NCI-H2196 treated with DMSO at 0.1 percent for 48 hours (cell line): ENCODE results near the gene PIAS3.

Source experiments
- DNase-seq: peaks from one replicate; lab custom pipeline; 2025; ENCODE audit not compliant: unreplicated experiment; lab: John Stamatoyannopoulos, UW

The PIAS3 gene

DNA sequence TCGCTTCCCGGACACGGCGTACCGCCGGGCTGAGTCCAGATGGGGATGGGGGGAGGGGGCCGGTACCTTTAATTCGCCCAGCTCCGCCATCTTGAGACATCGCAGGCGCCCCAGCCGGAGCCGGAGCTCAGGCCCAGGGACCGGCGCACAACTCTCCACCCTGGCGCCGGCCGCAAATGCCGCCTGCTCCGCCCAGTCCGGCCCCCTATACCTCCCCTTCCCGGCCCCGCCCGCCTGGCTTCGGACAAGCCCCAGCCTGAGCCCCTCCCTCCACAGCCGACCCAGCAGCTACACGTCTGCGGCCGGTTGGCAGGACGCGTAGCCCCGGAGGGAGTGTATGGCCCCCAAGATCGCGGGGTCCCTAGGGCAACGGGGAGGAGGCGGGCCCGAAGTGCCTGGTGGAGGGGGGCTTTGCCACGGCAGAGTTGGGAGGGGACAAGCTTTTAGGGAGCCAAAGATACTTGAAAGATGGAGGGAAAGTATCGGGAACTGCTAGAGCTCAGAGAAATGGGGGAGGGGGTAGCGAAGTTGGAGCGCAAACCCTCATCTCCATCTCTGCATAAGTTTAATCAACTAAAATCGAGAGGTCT, at the start of gene PIAS3:
TSS of gene PIAS3 (minus strand) at position 181 of the 590 bp plus-strand sequence. CDS start at position 90, 91 bp downstream.
- peak; percentile 90 for DNase-seq

DNA sequence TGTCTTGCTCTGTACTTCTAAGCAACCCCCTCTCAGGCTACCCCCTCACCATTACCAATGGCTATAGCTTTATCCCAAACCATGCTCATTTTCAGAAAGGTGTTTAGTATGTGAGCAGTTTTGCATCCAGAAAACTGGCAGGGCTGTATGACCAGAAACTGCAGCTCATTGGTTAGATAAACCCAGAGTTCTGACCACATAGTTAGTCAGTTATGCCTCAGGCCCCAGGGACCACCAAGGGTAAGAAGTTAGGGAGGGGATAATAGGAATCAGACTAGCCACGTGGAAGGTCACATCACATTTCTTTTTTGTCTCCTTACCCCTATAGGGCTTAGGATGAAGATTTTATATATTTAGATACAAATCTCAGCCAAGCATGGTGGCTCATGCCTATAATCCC, 49.8 kb upstream of the PIAS3 start:
- no peak for DNase-seq

DNA sequence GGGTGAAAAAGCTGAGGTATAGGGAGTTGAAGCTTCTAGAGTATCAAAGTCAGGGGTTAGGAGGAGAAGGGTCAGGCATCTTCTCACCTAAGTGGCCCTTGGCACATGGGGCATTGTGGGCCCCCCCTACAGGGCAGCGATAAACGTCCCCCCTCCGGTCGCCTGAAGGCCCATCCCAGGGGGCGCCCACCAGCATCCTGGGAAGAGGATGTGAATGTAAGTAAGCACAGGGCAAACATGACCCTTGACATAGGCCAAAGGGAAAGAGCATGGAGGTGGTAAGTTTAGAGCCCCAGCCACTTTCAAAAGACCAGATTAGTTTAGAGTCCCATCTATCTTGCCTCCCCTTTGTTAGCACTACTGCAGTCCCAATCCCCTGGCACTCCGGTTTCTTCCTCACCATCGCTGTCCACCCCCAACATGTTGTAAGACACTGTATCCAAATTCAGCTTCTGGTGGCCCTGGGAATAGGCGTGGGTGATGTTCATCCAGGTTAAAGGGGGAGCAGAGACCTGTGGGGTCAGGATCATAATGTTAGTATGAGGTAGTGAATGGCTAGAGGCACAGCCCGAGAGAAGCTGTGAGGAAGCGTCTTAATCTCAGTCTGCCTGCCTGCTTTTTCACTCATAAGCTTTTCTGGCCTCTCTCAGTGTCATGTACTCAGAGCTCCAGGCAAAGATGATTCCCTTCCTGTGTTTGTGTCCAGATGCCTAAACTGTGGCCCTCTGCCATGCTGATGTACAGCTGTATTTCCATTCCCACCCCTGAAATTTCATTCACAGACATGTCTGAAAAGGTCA, 48.3 kb upstream of the PIAS3 start:
- no peak for DNase-seq

DNA sequence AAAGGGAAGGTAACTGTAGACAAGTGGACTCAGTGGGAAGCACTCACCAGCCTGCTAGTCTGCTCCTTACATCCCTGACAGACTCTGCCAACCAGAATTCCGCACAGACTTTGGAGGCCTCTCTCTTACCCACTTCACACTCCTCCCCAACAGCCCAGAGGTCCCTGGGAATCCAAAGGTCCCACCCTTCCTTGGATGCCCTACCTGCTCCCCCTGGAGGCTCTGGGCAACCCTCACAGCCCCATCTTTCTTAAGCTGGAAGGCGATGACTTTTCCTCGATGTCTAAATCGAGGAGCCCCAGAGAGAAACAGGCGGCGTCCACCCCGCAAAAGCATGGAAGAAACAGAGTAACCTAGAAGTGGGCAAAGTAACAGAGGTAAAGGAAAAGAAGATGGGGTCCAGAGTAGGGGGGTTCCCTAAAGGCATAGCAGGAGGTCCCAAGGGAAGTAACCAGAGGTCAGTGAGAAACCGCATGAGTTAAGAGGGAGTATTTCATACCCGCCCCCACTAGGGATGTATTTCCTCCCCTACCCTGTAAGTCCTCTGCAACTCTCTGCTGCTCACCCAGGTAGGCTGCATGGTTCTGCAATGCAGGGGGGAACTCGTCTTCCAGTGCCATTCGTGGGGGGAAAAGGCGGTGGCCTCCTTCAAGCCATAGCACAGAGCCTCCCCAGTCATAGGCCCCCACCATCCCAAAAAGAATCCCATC, 42.6 kb upstream of the PIAS3 start:
- no peak for DNase-seq

DNA sequence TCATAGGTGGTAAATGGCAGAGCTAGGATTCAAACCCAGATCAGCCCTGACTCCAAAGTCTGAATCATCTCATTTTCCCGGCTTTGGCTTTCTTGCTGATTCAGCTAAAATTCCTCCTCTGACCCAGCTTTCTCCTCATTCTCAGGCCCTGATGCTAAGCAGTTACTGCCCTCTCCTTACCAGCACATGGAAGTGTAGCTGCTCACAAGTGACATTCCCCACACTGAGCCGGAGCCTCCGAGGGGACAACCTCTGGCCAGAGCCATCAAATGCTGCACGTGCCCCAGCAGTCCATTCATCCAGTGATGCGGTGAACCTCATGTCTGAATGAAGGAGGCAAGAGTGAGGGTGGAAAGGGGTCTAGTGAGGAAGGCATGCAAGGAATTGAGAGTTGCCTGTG, 39.9 kb upstream of the PIAS3 start:
- DNase-seq = no peak

DNA sequence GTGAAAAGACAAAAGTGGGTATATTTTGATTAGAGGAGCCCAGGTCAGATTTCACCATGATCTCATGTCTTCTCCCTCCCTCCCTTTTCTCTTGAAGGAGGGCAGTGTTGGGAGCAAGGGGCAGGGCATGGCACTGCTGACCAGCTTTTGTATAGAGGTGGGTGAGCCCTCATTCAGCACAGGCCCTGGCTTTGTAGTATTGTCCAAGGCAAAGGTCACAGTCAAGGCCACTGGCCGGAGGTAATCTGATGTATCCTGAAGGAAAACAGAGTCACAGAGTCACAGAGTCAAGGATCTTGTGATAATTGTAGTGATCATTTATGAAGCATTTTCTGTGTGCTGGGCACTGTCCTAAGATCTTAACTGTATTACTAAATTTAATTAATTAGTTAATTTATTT, 39.1 kb upstream of the PIAS3 start:
- no peak for DNase-seq

DNA sequence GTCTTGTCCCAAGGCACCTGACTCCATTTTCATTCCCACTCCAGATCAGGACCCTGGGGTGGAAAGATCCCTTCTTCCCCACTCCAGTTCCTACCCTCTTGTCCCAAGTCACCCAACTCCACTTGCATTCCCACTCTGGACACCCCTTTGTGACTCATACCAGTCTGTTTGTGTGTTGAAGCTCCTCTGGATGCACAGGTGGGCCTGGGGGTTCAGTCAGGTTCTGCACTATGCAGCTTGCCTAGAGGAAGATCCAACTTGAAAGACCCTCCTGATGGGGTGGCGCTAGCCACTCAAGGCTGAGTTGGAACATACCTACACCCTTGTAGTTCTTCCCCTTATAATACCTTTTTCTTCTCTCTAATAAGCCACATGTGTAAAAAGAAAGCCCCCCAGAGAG, 36.6 kb upstream of the PIAS3 start:
- no peak for DNase-seq

DNA sequence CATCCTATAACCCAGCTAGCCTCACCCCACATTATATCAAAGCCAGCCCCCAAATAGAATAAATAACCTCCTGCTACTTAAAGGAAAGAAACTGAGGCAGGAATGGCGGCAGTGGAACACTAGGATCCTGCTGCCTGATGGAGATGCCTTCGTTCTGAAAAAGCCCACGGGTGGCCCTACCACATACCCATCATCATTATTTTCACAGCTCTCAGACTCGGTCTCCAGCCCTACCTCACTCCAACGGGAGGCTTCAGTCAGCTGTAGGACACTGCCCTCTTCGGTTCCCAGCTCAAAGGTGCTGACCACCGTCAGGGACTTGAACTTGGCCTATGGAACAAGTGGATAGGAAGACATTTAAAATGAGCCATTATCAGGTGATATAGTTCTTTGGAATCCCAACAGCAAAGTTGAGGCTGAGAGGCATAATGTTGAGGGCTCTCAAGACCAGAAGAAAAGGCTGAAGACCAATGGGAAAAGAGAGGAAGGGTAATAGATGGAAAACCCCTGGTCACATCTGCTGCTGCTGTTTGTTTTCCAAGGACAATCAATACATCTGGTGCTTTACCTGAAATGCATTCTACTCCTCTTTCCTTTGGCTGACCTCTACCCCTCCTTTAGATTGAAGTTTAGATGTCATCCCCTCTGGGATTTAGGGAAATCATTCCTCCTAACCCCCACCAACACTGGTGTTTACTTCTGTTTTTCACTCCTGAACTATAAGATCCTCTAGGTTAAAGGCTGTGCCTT, 34.6 kb upstream of the PIAS3 start:
- no peak for DNase-seq

DNA sequence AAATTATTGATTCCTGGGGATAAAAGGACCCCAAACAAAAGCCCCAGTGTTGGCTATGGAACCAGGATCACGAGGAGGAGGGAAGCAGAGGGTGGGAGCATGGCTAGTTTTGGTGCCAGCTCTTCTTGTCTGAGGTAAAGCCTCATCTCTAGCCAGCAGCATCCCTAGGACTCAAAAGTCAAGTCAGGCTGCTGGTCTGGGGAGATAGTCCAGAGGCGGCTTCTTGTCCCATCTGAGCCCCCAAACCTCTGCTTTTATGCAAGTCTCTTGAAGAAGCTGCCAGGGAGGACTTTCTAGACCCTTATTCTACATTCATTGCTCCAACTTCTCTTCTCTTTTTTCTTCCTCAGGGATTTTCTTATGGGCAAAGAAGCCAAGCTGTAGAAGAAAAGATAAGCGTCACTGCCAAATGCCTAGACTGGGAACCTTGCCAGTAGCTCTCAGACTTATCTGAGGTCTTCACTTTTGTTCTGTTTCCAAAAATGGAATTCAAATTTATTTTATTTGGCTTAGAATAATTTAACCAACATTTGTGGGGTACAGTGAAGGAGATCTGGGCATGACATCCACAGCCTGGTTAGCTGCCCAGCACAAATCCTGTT, 33.7 kb upstream of the PIAS3 start:
- no peak for DNase-seq

DNA sequence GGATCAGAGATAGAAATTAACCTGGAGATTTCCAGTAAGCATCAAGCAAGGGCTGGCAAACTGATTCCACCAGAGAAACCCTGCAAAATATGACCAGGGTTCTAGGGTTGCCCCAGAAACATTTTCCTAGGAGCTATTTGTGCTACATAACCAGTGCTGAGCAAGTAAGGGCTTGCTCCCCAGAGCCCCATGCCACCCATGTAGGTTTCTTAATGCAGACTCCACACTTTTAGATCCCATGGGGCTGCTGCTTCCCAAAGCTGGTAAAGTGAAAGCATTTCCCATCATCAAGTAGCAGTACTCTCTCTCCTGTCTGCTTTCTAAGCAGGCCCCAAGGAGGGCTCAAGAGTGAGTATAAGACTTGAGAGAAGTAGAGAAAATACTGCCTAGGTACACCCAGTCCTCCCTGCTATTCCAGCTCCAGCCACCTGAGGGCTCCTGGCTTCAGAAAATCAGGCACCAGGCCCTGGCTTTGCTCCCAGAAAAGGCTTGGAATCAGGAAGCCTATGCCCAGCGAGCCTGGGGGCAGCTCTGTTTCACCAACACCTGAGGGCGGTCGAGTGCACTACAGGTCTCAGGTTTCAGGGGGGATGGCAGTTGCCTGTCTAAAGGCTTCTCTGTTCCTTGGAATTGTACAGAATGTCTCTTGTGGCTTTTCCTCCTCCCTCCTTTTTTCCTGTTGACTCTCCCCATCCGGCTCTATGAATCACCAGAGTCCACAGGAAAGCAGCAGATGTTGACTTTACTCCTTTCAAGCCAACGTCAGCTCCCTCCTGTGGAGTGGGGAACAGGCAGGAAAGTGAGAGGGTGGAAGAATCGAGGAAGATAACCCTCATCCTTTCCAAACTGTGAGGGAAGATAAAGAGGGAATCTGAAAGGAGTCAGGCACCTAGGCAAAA, 33.0 kb upstream of the PIAS3 start:
- peak; percentile 97 for DNase-seq

DNA sequence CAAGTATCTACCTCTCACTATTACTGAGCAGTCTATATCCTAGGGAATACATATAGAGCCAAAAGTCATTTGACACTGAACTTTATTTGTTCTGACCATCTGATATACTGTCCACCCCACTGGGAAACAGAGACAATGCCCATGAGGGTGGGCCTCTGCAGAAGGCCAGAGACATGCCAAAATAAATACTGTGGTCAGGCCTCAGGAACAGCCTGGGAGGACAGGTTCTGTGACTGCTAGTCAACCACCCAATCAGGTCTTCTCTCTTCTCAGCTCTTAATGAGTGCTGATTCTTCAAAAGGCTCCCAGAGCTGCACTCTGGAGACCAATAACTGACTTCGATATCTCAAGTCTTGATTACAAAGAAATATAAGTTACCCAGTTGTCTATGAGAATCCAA, 32.3 kb upstream of the PIAS3 start:
- DNase-seq = peak; percentile 35

DNA sequence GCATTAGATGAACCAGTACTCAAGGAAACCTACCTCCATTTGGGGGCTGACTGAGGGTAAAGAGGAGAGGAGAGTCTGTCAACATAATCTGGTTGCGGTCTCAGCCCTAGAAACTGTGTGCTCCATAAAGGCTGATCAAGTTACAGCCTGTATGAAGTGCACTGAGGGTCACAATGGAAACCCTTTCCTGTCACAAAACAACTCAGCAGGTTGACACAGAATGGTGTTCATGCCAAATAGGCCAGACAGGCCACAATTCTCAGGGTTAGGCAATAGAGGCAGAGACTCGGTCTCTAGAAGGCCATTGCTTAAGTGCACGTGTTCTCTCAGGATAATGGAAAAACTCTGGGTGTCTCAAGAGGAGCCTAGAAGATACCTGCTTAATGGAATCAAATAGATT, 30.8 kb upstream of the PIAS3 start:
- DNase-seq = no peak

DNA sequence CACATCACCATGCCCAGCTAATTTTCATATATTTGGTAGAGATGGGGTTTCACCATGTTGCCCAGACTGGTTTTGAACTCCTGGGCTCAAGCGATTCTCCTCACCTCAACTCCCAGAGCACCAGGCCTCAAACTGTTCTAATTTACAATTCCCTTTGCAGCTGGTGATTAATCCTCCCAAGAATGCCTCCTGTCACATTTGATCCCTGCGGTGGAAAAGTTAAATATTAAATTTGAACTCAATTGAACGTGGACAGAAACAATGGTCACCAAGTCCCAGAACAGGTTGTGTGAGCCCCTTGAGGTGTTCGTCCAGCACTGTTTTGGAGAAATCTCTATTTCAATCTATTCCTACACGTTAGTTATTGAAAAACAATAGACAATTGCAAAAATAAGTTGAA, 28.8 kb upstream of the PIAS3 start:
- no peak for DNase-seq

DNA sequence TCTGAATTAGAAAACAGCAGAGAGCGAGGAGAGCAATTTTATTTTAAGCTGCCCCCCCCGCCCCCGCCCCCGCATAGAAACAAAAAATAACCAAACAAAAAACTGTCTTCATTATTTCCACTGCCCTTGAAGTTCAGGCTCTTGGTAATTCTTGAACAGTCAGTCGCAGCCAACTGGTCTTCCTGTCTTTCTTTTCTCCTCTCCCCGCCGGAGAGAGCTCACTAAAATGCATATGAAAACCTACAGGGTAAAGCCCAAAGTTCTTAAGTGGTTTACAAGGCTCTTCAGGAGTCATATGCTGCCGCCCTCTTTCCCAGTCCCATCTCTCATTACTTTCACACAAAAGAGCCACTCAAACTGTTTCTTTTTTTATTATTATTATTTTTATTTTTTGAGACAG, 27.9 kb upstream of the PIAS3 start:
- no peak for DNase-seq

DNA sequence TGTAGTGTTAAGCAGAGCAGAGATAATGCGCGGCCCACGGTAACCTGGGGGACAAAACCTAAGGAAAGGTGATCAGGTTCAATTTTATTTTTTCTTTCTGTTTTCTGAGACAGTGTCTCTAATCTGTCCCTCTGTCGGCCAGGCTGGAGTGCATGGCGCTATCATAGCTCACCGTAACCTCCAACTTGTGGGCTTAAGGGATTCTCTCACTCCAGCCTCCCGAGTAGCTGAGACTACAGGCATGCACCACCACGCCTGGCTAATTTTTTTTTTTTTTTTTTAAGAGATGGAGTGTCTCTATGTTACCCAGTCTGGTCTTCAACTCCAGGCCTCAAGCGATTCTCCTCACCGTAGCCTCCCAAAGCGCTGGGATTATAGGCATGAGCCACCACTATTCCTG, 27.5 kb upstream of the PIAS3 start:
- no peak for DNase-seq

DNA sequence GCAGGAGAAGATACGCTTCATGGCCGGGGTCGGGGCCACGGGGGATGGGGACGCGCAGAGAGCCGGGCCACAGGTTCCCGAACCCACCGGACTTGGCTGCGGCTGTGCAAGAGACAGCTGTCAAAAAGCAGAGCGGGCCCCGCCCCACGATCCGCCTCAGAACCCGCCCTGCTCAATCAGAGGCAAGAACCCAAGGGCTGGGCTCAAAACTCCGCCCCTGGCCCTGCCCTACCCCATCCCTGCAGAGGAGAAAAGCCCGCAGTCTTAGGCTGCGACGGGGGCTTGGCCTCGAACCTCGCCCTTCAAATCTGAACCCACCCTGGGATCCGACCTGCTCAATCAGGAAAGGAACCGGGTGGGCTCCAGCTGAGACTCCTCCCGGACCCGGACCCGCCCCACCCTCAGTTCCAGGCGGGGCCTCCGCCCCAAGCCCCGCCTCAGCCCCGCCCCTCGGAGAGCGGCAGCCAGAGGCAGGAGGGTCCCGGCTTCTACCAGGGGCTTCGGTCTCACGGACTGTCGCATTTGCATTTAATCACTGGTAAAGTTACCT, 26.9 kb upstream of the PIAS3 start, which contains the start of gene ANKRD35:
TSS of gene ANKRD35 (minus strand) at position 129 of the 550 bp plus-strand sequence. CDS start at position 21, 108 bp downstream.
- peak; percentile 74 for DNase-seq

DNA sequence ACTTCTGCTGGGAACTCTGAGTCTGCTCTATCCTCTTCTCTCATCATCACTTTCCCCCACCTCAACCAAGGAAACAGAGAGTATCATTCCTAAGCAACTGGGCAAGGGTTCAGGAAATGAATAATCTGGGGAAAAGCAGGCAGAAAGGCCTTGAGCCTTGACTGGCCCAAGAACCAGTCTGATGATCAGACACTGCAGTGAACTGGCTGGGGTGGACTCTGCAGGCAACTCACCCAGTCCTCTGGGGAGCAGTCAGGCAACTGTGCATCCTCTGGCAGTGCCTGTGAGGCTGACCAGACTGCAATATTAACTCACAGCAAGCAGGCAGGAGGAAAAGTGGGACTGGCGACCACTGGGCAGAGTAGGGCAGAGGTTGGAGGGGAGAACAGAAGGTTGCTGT, 25.8 kb upstream of the PIAS3 start:
- no peak for DNase-seq

DNA sequence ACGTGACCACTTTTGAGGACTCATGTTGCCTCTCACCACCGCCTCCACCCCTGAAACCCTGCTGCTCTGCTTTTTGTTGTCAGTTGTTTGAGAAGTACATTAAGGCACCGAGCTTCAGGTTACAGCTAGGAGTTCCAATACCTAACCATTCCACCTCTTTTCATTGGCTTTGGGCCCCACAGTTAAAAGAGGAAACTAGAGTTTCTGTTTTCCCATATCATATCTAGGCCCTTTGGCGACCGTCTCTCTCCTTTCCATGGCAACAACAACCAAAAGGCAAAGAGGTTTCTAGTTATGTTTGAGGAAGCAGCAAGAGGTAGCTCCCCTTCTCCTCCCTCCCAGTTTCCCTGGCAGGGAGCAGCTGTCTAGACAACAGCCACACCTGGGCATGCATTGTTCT, 20.9 kb upstream of the PIAS3 start:
- DNase-seq = peak; percentile 87

DNA sequence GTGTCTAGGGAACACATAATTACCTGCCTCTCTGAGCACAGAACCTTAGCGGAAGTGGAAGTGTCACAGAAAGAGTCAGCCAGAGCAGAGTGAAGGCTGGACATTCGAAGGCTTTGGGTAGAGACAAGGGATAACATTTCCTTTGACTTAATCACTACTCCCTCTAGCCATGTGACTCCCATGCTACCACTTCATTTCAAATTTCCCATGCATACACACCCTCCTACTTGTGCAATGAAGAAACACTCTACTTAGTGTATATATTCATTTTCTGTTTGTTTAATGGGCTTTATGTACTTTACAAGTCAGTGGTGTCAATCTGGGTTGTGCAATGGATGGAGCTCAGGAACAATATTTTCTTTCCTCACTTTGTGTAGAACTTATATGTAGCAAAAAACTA, 19.8 kb upstream of the PIAS3 start:
- no peak for DNase-seq
